PC-9 (cell line): ENCODE results near the gene LIN28A.
"Not testable (repeated sequence)": the region's sequence is repeated elsewhere in the genome, so short reads cannot be mapped to it uniquely, and the experiment has no call there.

Experiments used
- CTCF ChIP-seq: fragments of 200-600 bp; sonication (generic); conservative IDR thresholded peaks from 2 replicates; pipeline ENCODE4 v1.6.1; 2017; ENCODE audit warnings: mixed run types, antibody characterized with exemption, mild to moderate bottlenecking, moderate library complexity
- EZH2 ChIP-seq: fragments of 200-600 bp; sonication (generic); IDR thresholded peaks from 2 replicates; pipeline ENCODE4 v1.8.0; 2017; ENCODE audit warnings: antibody characterized with exemption, low read depth

- TF ChIP-seq CTCF, EZH2: not testable (repeated sequence)
Observed at GRCh38 chr1:26385063-26385462, 25.6 kb upstream of the LIN28A start.
